Liver (tissue), 9 donors: ENCODE measurements around the gene ZBTB12. TPM values are rescaled to one million over a fixed set of nuclear protein-coding genes. Genes with fewer than 3 reads are reported as not detected.

ENCODE experiments used
- DNase-seq: peaks from one replicate; pipeline ENCODE4 v3.0.0-alpha.2; 2017; ENCODE audit warnings: low spot score
- H3K27ac ChIP-seq, 2 donors: one replicate each; pipeline ENCODE4 v1.7.0; 2013; ENCODE audit warnings: inconsistent platforms in 2 of 2, low read length in 2 of 2, control low read depth in 1 of 2, low read depth in 1 of 2, mild to moderate bottlenecking in 1 of 2
- H3K27me3 ChIP-seq, 4 donors: one replicate each; pipeline versions ENCODE4 v1.6.1 to v1.7.0; 2013; ENCODE audit warnings: low read length in 3 of 4, inconsistent platforms in 1 of 4, mild to moderate bottlenecking in 1 of 4, moderate library complexity in 1 of 4; ENCODE audit not compliant: control insufficient read depth in 4 of 4, insufficient read depth in 4 of 4
- H3K36me3 ChIP-seq, 4 donors: one replicate each; pipeline versions ENCODE4 v1.6.1 to v1.7.0; 2013; ENCODE audit warnings: low read length in 3 of 4, mild to moderate bottlenecking in 3 of 4, low read depth in 1 of 4, moderate library complexity in 1 of 4; ENCODE audit not compliant: control insufficient read depth in 4 of 4, insufficient read depth in 3 of 4
- H3K4me1 ChIP-seq, 4 donors: one replicate each; pipeline versions ENCODE4 v1.6.1 to v1.7.0; 2013; ENCODE audit warnings: low read length in 3 of 4, mild to moderate bottlenecking in 3 of 4, moderate library complexity in 1 of 4; ENCODE audit not compliant: control insufficient read depth in 4 of 4, insufficient read depth in 4 of 4
- H3K4me3 ChIP-seq, 3 donors: one replicate each; pipeline versions ENCODE4 v1.6.1 to v1.7.0; 2013; ENCODE audit warnings: low read length in 3 of 3, control low read depth in 1 of 3, low read depth in 1 of 3, mild to moderate bottlenecking in 1 of 3
- H3K9ac ChIP-seq, 2 donors: one replicate each; pipeline ENCODE4 v1.7.0; 2013; ENCODE audit warnings: low read length in 2 of 2, mild to moderate bottlenecking in 2 of 2, moderate library complexity in 2 of 2, control low read depth in 1 of 2, low read depth in 1 of 2
- H3K9me3 ChIP-seq, 4 donors: one replicate each; pipeline versions ENCODE4 v1.6.1 to v1.7.0; 2013; ENCODE audit warnings: low read length in 3 of 4; ENCODE audit not compliant: control insufficient read depth in 4 of 4
- ATF3 ChIP-seq: IDR thresholded peaks from 2 replicates; pipeline ENCODE4 v1.6.1; 2016; ENCODE audit warnings: antibody characterized with exemption
- CTCF ChIP-seq: fragments of 150-350 bp; IDR thresholded peaks from 2 replicates; pipeline ENCODE4 v1.5.1; 2017; ENCODE audit warnings: improper control_type of control experiment, low read depth, low read length; ENCODE audit not compliant: missing input control
- EGR1 ChIP-seq, 2 donors: IDR thresholded peaks; 2 replicates each; pipeline ENCODE4 v1.6.1; 2016 to 2018; ENCODE audit warnings: antibody characterized with exemption in 2 of 2, low read depth in 2 of 2
- FOXA1 ChIP-seq: IDR thresholded peaks from 2 replicates; pipeline ENCODE4 v1.6.1; 2016; ENCODE audit warnings: antibody characterized with exemption
- FOXA2 ChIP-seq: IDR thresholded peaks from 2 replicates; pipeline ENCODE4 v1.6.1; 2016; ENCODE audit warnings: antibody characterized with exemption
- GABPA ChIP-seq, 2 donors: IDR thresholded peaks in 1 of 2; conservative IDR thresholded peaks in 1 of 2; 2 replicates each; pipeline ENCODE4 v1.6.1; 2016; ENCODE audit warnings: antibody characterized with exemption in 2 of 2, mild to moderate bottlenecking in 1 of 2, moderate library complexity in 1 of 2
- HNF4A ChIP-seq, 2 donors: conservative IDR thresholded peaks; 2 replicates each; pipeline ENCODE4 v1.6.1; 2016; ENCODE audit warnings: antibody characterized with exemption in 2 of 2, mild to moderate bottlenecking in 2 of 2
- HNF4G ChIP-seq: IDR thresholded peaks from 2 replicates; pipeline ENCODE4 v1.6.1; 2016; ENCODE audit warnings: antibody characterized with exemption
- JUND ChIP-seq, 2 donors: IDR thresholded peaks; 2 replicates each; pipeline ENCODE4 v1.6.1; 2016; ENCODE audit warnings: antibody characterized with exemption in 2 of 2
- NR2F2 ChIP-seq: IDR thresholded peaks from 2 replicates; pipeline ENCODE4 v1.6.1; 2016; ENCODE audit warnings: antibody characterized with exemption
- RAD21 ChIP-seq, 2 donors: IDR thresholded peaks; 2 replicates each; pipeline ENCODE4 v1.6.1; 2016; ENCODE audit warnings: antibody characterized with exemption in 2 of 2, mild to moderate bottlenecking in 2 of 2
- RXRA ChIP-seq, 2 donors: IDR thresholded peaks; 2 replicates each; pipeline ENCODE4 v1.6.1; 2017 to 2018; ENCODE audit warnings: antibody characterized with exemption in 2 of 2, mild to moderate bottlenecking in 1 of 2
- SP1 ChIP-seq: IDR thresholded peaks from 2 replicates; pipeline ENCODE4 v1.6.1; 2018; ENCODE audit warnings: antibody characterized with exemption, mild to moderate bottlenecking
- TAF1 ChIP-seq: conservative IDR thresholded peaks from 2 replicates; pipeline ENCODE4 v1.6.1; 2016; ENCODE audit warnings: antibody characterized with exemption, mild to moderate bottlenecking
- YY1 ChIP-seq: IDR thresholded peaks from 2 replicates; pipeline ENCODE4 v1.6.1; 2016; ENCODE audit warnings: antibody characterized with exemption, mild to moderate bottlenecking
- ZBTB33 ChIP-seq: IDR thresholded peaks from 2 replicates; pipeline ENCODE4 v1.6.1; 2016; ENCODE audit warnings: antibody characterized with exemption
- WGBS: extraction: QIAGEN DNeasy Blood & Tissue Kit; methylation state at CpG from one replicate; pipeline ENCODE4 v1.1.7; 2013; 5-methylcytosine and 5-hydroxymethylcytosine counted together
- polyA plus RNA-seq, 2 donors: library from polyadenylated mRNA; stranded (reverse) in 1 of 2; unstranded in 1 of 2; fragments of 200-250 nt in 1 of 2; fragments of >200 nt in 1 of 2; fragmentation: Nextera tagmentation in 1 of 2; extraction: Ambion mirVana in 1 of 2; gene quantifications; one replicate each; pipeline versions ENCODE4 v1.2.1 to v1.2.3, GENCODE V29; 2013 to 2015
- total RNA-seq, 2 donors: library from RNA; depleted of rRNA; stranded (reverse); fragments of >200 nt; gene quantifications; one replicate each; pipeline ENCODE4 v1.2.3, GENCODE V29; 2014
- TF ChIP-seq, protein P1 (sequence below): IDR thresholded peaks from 2 replicates; pipeline ENCODE4 v1.6.1; 2016; ENCODE audit warnings: antibody characterized with exemption, mild to moderate bottlenecking
- TF ChIP-seq, protein P2 (sequence below): IDR thresholded peaks from 2 replicates; pipeline ENCODE4 v1.6.1; 2016; ENCODE audit warnings: antibody characterized with exemption
- donor health status: healthy.
- donor health status: healthy.
- donor health status: healthy.
- donor health status: healthy.
- donor health status: healthy.

ZBTB12 gene
- total and polyA plus RNA-seq, 4 donors = 0.25 to 2.3 (median 0.83) TPM; not detected in 1

- no peaks in the 10 kb centered on the region for H3K27me3 ChIP-seq
- H3K27ac ChIP-seq = no peak overlapping the region
- no peak overlapping the region for H3K4me3 ChIP-seq
- no peak overlapping the region for H3K9ac ChIP-seq
- H3K36me3 ChIP-seq = peaks cover 0 to 5% (median 2%) of the 10 kb centered on the region in 4 donors
- no peak for DNase-seq
- 77% methylated on average over 5 of the region's 5 CpGs for WGBS
- H3K4me1 ChIP-seq = no peaks in the 10 kb centered on the region
- TF ChIP-seq EGR1 (IDR thresholded peaks at IDR 0.05; ENCODE audit: low read depth in 2 of 2) (no peak), ATF3 (no peak), GABPA (IDR thresholded peaks at IDR 0.05 in 1 of 2, conservative IDR thresholded peaks at IDR 0.05 in 1 of 2) (no peak)
- no peaks in the 10 kb centered on the region for H3K9me3 ChIP-seq
These were observed 26.9 kb downstream of the ZBTB12 start for GRCh38 chr6:31874836-31875572.

DNA sequence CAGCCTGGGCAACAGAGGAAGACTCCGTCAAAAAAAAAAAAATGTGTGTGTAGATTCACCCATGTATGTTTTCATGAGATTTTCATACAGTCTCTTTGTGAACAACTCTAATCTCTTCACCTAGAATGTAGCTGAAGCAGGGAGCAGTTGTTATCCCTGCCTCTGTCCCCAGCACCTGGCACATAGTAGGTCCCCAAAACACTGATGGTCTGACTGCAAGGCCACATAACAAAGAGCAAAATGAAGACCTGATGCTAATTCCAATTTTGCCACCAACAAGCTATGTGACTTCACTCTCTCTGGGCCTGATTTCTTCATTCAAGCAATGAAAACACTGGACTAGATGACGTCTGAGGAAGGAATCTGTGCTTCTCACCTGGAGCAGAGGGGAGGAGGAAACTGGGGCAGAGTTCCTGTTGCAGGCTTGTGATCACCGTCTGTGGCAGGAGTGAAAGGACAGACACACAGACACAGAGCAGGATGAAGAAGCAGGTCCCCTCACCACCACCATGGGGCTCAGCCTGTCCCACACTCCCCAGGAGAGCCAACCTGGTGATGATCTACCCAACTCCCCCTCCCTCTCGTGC is 27.7 kb downstream of the ZBTB12 start:
- Histone ChIP-seq H3K4me3 (no peak overlapping the region), H3K27me3 (no peaks in the 10 kb centered on the region), H3K9ac (no peak overlapping the region), H3K27ac (no peak overlapping the region), H3K4me1 (no peaks in the 10 kb centered on the region), H3K9me3 (no peaks in the 10 kb centered on the region), H3K36me3 (no peaks in the 10 kb centered on the region)
- no peak for TF ChIP-seq TAF1
- TF ChIP-seq, protein P1, sequence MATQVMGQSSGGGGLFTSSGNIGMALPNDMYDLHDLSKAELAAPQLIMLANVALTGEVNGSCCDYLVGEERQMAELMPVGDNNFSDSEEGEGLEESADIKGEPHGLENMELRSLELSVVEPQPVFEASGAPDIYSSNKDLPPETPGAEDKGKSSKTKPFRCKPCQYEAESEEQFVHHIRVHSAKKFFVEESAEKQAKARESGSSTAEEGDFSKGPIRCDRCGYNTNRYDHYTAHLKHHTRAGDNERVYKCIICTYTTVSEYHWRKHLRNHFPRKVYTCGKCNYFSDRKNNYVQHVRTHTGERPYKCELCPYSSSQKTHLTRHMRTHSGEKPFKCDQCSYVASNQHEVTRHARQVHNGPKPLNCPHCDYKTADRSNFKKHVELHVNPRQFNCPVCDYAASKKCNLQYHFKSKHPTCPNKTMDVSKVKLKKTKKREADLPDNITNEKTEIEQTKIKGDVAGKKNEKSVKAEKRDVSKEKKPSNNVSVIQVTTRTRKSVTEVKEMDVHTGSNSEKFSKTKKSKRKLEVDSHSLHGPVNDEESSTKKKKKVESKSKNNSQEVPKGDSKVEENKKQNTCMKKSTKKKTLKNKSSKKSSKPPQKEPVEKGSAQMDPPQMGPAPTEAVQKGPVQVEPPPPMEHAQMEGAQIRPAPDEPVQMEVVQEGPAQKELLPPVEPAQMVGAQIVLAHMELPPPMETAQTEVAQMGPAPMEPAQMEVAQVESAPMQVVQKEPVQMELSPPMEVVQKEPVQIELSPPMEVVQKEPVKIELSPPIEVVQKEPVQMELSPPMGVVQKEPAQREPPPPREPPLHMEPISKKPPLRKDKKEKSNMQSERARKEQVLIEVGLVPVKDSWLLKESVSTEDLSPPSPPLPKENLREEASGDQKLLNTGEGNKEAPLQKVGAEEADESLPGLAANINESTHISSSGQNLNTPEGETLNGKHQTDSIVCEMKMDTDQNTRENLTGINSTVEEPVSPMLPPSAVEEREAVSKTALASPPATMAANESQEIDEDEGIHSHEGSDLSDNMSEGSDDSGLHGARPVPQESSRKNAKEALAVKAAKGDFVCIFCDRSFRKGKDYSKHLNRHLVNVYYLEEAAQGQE = no peak
- TF ChIP-seq SP1 = no peak
- no peak for TF ChIP-seq JUND (IDR thresholded peaks at IDR 0.05)
- no peak for TF ChIP-seq GABPA (IDR thresholded peaks at IDR 0.05 in 1 of 2, conservative IDR thresholded peaks at IDR 0.05 in 1 of 2)
- TF ChIP-seq HNF4A (conservative IDR thresholded peaks at IDR 0.05) = no peak
- no peak for TF ChIP-seq FOXA1
- TF ChIP-seq FOXA2 = no peak
- no peak for TF ChIP-seq ATF3
- no peak for TF ChIP-seq CTCF
- TF ChIP-seq RXRA (IDR thresholded peaks at IDR 0.05) = no peak
- TF ChIP-seq NR2F2 = no peak
- TF ChIP-seq YY1 = no peak
- TF ChIP-seq, protein P2, sequence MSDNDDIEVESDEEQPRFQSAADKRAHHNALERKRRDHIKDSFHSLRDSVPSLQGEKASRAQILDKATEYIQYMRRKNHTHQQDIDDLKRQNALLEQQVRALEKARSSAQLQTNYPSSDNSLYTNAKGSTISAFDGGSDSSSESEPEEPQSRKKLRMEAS = no peak
- TF ChIP-seq RAD21 (IDR thresholded peaks at IDR 0.05) = no peak
- TF ChIP-seq EGR1 (IDR thresholded peaks at IDR 0.05; ENCODE audit: low read depth in 2 of 2) = no peak
- TF ChIP-seq HNF4G = no peak
- TF ChIP-seq ZBTB33 = no peak
- WGBS = 67% methylated on average over 4 of the region's 4 CpGs
- no peak for DNase-seq
